Measurements from ENCODE around the gene SLC6A9.

SLC6A9 gene

DNA sequence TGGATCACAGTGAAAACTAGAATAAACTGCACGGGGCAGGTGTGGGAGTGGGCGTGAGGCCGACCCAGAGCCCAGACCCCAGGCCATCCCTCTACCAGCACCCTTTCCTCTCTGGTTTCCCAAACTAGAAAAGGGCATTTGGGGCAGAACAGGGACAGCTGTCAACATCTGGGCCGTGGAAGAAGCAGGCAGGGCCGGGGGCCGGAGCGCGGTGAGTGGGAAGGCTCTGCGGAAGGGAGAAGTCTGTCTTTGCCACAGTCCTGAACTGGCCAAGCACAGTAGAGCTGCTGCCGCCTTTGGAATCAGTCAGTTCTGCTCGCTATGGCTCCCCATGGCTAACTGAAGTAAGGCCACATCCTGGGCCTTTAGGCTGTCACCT, 33.3 kb downstream of the SLC6A9 start:
- no peak for DNase-seq

DNA sequence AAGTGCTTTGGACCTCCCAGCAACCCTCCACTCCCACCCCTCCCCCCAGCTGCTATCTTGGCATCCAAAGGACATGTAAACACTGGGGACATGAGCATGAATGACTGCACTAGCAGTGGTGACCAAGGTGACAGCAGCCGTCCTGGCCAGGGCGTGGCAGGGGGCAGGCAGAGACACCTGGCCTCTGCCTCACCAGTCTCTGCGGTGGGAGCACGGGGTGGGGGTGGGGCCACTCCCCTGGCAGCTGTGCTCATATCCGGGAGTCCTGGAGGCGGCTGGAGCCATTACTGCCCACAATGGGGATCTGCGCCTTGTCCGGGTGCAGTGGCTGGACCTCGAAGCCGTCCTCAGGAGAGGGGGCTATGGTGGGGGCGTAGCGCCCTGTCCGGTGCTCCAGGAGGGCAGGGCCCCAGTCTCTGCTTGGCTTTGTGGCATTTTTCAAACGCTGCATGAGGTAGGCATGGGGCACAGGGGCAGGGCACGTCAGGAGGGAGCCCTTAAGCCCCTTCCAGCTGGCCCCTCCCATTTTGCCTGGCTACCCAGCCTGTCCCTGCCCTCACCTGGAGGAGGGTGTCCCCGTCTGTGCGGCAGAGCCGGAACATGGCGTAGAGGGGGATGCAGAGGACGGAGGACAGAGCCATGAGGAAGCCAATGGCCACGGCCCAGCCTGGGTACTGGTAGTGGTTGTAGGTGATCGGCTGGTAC, 33.8 kb downstream of the SLC6A9 start:
- no peak for DNase-seq

DNA sequence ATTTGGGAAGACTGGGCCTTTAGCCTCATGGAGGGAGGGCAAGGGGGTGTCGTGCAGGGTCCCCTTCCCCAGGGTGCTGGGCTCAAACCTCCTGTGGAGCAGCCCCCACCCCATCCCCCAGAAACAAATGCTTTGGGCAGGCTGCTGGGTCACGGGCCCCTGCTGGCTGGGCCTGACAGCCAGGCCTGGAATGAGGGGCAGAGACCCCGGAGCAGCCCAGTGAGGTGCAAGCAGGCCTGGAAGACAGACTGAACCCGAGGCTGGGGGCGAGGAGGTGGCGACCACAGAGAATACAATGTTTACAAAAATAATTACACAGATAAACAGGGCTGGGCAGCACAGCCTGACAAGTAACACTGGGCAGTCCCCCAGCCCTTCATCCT, 34.5 kb downstream of the SLC6A9 start:
- DNase-seq = no peak

DNA sequence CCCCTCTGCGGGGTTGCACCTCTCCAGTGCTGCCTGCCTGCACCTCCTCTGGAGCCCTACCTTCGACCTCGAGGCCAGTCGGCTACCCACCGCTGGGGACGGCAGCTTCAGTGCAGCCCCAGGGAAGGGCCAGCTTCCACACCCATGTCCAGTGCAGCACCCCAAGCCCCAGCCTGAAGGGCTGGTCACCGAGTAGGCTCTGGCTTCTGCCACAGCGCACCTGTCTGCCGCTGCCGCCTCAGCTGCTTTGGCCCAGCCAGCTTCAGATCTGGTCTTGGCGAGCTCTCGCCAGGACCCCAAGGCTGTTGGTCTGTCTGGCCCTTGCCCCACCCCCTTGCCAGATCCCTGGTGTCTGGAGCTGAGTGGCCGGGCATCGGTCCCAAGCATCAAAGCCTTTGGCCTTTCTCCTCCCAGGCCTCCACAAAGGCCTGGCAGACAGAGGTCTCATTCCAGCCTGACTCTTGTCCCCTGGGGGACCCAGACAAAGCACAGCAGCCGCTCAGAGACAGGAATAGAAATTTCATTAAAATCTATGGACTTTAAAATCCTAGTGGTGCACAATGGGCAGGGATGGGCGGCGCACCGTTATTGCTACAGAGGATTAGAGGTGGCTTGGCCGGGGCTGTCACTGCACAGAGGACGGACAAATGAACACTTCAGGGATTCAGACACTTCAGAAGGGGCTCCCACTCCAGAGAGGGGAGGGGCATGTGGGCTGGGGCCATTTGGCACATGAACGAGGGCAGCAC, 35.1 kb downstream of the SLC6A9 start:
- no peak for DNase-seq

DNA sequence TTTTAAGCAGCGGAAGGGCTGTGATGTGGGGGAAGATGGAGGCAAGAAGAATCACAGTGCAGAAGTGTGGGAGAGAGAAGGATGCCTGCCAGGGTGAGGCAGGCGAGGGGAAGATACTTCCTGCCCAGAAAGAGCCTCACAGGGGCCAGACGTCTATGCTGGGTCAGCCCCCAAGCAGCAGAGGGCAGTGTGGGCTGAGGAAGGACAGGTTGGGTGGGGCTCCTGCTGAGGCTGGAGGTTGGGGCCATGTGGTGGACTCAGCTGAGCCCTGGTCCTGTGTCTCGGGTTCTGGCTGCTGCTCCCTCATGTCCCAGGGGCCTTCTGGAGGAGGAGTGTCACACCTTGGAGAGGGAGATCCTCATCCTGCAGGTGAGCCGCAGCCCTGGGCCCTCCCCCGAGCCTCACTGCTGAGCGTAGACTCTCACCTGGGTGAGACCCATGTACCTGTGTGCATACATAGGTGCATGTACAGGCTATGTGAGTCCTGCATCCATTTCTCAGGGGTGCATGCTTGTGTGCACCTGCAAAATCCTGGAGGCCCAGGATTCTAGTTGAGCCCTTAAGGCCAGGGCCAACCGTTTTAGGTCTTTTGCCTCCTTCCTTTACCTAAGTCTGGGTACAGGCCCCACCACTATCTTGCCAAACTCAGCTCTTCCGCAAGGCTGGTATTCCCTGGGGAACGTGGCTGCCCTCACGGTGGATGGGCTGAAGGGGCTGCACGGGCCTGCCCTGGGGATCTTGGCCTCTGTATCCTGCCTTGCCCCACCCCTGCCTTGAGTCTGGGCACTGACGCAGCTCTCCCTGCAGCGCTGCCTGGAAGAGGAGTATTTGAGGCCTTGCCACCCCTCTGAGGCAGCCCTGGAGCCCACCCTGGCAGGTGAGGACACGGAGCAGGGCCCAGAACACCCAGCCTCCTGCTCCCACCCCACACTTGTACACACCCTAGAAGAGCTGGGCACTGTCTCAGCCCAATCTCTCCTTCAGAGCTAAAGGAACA, 36.2 kb downstream of the SLC6A9 start:
- DNase-seq = no peak

DNA sequence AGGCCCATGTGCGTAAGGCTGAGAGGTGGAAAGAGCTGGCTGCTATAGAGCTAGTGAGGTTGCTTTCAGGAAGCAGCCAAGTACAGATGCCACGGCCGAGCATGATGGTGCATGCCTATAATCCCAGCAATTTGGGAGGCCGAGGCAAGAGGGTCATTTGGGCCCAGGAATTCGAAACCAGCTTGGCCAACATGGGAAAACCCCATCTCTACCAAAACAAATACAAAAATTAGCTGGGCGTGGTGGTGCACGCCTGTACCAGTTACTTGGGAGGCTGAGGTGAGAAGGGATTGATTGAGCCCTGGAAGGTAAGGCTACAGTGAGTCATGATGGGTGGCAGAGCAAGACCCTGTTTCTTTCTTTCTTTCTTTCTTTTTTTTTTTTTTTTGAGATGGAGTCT, 37.2 kb downstream of the SLC6A9 start:
- no peak for DNase-seq

DNA sequence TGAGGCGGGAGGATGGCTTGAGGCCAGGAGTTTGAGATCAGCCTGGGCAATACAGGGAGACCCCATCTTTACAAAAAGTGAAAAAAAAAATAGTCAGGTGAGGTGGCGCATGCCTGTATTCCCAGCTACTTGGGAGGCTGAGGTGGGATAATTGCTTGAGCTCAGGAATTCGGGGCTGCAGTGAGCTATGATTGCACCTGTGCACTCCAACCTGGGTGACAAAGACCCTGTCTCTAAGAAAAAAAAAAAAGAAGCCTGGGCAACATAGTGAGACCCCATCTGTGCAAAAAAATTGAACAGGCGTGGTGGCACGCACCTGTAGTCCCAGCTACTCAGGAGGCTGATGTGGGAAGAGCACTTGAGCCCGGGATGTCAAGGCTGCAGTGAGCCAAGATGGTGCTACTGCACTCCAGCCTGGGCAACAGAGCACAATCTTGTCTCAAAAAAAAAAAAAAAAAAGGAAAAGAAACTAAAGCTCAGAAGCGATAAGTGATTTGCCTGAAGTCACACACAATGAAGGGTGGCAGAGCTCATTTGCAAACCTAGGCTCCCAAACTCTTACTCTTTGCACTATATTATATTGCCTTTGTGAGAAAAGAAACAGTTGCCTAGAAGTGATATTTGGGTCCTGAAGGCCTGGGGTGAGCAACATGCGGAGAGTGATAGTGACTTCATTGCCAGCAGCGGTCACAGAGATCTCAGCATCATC, 37.9 kb downstream of the SLC6A9 start:
- DNase-seq = no peak

DNA sequence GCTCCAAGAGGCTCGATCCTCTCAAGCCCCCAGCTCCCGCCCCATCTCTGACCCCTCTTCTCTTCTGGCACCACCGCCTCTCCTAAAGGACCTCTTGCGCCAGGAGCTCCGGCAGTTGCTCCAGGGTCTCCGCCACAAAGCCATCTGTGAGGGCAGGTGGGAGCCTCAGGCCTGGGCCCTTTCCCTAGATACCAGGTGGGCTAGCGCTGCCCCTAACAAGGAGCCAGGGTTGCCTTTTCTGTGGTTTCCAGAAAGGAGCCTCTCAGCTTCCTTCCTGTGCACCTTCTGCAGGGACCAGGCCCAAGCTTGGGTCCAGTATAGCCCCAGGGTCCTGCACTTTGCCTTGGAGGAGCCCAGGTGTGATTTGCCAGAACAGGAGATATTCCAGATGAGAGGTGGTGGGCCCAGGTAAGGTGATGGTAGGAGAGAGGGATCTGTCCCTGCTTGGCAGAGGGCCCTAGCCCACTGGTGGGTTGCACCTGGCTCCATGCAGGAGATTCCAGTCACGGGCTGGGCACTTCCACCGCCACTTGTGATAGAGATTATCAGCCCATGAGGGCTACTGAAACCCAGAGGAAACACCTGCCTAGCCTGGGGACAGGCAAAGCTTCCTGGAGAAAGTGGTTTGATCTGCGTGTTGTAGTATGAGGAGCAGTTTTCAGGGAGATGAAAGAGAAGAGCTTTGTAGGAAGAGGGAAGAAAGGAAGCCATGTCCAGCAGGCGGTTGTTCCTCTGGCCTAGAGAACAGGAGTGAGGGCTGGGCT, 38.8 kb downstream of the SLC6A9 start:
- no peak for DNase-seq

DNA sequence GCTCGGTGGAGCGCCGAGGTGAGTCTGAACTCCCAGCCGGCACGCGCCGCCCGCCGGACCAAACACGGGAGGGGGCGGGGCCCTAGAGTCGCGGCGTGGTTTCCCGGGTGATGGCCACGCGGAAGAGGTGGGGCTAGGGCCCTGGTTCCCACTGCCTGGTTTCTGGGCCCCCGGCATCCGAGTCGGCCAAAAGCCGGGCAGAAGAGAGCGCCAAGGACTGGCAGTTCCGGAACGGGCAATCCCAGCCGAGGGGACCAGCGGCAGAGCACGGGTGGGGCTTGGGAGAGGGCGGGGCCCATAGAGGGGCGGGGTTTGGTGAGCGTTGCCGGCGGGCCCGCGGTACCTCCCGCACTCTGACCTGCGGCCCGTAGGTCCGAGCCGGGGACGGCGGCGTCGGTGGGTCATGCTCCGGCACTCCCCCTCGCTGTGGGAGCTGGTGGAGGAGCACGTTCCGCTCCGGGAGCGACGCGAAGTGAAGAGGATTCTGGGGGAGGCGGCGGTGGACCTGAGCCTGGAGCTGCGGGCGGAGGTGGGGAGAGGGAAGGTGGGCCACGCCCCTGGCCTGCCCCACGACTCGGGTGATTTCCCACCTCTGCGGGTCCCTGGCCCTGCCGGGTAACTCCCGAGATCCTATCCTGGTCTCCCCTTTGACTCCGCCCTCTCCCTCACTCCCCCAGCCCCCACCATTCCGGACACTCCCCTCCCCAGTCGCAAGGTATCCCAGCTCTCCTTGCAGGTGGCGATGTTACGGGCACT, 39.6 kb downstream of the SLC6A9 start, which contains the start of gene CCDC24:
Gene CCDC24, plus strand, starts transcription at position 124 of the 756 bp plus-strand sequence. Its CDS starts 280 bp downstream, at position 404.
- peak; percentile 75 for DNase-seq

DNA sequence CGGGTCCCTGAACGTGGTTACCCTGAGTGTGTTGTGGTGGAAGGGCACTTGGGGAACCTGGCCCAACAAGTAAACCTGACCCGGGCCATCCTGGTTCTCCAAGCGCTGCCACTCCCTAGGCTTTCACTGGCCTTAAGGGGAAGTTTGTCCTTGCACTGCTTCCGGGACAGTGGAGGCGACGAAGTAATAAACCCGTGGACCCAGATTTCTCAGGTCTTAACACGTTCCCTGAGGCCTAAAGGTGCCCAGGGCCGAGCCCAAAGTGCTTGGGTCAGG, 40.1 kb downstream of the SLC6A9 start:
- DNase-seq = no peak

DNA sequence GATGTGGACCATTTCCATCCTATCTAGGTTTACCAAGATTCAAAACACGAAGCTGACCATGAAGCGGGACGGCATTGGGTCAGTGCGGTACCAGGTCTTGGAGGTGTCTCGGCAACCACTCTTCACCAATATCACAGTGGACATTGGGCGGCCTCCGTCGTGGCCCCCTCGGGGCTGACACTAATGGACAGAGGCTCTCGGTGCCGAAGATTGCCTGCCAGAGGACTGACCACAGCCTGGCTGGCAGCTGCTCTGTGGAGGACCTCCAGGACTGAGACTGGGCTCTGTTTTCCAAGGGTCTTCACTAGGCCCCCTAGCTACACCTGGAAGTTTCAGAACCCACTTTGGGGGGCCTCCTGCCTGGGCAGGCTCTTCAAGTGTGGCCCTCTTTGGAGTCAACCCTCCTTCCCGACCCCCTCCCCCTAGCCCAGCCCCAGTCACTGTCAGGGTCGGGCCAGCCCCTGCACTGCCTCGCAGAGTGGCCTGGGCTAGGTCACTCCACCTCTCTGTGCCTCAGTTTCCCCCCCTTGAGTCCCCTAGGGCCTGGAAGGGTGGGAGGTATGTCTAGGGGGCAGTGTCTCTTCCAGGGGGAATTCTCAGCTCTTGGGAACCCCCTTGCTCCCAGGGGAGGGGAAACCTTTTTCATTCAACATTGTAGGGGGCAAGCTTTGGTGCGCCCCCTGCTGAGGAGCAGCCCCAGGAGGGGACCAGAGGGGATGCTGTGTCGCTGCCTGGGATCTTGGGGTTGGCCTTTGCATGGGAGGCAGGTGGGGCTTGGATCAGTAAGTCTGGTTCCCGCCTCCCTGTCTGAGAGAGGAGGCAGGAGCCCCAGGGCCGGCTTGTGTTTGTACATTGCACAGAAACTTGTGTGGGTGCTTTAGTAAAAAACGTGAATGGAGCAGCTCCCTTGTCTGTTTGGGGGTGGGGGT, 40.7 kb downstream of the SLC6A9 start:
- DNase-seq = no peak

DNA sequence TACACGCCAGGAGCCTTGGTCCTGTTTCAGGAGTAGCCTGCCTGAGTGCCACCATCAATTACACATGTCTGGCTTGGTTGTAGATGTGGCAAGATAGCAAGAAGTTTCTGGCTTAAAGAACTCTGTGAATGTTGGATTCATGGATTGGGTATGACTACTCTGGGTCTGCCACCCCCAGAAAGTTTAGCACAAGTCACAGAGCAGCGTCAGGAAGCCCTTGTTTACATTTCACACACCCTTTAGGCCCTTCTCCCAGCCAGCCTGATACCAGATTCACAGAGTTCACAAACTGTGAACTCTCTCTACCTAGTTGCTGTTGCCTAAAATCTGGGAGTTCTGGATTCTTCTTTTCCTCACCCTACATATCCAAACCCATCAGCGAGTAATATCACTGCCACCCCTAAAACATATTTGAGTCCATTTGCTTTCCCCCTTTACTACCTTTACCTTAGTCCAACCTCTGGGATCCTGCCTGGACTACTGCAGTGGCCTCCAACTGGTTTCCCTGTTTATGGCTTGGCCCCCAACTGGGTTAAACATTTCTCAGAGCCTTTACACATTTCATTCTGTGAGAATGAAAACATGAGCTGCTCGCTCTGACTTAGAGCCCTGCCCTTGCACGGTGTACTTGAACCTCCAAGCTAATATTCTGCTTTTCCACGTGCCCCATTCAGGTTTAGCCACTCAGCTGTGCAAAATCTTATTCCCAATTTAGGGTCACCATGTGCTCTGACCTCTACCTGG, 43.9 kb downstream of the SLC6A9 start:
- DNase-seq = no peak

DNA sequence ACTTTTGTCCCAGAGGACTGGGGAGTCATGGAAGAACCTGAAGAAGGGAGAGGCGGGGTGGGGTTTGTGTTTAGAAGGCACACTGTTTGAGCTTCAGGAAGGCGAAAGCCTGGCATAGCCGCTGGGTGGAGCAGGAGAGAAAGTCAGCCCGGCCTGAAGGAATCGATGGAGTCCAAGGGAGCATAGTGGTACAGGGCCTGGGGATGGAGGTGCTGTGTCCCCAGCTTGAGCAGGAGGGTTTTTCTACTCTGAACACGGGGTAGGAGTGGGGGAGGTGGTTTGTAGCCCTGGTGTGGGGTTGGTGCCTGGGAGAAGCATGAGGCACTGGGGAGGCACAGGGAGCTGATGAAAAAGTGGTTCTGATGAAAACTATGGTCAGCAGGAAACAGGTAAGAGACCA, 44.5 kb downstream of the SLC6A9 start:
- no peak for DNase-seq

DNA sequence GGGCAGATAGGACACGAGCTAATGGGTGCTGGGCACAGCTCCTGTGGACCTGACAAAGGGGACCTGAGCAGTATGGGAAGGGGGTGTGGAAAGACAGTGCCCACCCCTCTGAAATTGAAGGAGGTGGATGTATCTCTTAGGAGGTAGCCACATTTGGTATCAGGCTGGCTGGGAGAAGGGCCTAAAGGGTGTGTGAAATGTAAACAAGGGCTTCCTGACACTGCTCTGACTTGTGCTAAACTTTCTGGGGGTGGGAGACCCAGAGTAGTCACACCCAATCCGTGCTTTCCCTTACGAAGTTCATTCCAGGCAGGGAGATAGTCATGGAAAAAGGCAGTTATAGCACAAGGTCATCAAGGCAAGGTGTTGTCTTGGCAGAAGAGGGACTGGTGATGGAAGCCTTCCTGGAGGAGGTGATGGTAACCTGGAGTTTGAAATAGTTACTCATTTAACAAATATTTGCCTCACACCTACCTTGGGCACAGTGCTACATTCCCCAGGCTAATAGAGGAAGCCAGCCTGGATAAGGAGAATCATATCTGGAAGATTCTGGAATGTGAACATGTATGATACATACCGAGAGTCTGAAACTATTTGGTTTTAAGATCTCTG, 45.2 kb downstream of the SLC6A9 start:
- DNase-seq = no peak

DNA sequence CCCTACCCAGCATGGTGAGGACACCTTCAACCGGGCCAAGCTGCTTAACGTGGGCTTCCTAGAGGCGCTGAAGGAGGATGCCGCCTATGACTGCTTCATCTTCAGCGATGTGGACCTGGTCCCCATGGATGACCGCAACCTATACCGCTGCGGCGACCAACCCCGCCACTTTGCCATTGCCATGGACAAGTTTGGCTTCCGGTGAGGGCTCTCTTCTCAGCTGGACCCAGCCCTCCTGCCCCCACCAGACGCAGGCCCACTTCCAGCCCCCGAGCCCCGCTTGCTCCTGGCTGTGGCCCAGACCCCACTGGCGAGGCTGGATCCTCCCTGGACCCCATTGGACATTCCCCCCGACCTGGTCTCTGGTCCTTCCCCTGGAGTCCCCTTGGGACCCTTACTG, 46.4 kb downstream of the SLC6A9 start:
- DNase-seq = no peak

DNA sequence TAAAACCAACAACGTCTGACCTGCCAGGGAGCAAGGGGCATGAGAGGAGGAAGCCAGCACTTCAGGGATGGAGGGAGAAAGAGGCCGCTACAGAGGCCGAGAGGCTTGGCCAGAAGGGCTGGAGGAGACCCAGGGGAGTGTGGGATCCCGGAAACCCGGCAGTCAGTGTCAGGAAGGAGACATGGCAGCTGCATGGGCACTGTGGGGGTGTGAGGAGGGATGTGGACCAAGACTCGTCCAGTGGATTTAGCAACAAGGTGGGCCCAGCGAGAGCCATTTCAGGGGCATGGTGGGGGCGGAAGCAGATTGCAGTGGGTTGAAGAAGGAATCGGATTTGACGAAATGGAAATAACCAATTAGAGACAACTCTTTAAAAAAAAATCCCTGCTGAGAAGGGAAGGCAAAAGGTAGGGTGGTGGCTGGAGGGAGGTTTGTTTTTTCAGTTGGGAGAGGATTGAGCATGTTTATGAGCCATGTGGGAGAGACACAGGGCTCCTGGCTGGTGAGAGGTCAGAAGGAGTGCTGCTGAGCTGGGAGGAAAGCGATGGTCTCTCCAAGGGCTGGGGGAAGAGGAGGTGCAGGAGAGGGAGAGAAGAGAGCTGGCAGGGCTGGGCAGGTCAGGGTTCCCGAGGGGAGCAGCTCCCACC, 47.9 kb downstream of the SLC6A9 start:
- DNase-seq = no peak

DNA sequence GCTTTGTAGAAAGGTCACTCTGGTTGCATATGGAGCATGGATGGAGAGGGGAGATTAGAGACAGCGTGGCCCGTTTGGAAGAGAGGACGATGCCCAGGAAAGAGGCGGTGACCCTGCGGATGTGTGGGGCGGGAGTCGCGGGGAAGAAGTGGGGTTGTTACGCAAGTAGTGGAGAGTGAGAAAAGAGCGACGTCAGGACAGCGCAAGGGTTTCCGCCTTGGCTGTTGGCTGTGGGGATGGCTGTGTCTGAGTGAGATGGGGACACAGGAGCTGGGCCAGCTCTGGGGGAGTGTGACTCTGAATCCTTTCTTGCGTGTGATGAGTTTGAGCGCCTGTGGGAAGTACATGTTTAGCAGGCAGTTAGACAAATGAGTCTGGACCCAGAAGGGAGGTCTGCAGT, 48.5 kb downstream of the SLC6A9 start:
- peak; percentile 25 for DNase-seq

DNA sequence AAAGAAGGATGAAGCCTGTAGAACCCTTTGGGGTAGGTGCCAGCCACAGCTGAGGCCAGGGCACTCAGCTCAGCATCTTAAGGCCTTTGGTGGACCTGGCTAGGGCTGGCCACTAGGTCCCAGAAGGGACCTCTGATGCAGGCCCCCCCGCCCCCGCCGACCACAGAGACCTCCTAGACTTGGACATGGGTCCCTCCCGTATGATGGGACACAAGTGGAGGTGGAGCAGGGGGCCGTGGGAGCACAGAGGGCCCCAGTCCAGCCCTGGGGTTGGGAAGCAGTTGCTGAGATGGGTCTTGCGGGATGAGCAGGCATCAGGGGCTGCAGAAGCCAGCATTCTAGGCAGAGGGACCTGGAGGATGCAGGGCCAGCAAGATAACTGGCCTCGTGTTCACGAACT, 49.0 kb downstream of the SLC6A9 start:
- DNase-seq = no peak

DNA sequence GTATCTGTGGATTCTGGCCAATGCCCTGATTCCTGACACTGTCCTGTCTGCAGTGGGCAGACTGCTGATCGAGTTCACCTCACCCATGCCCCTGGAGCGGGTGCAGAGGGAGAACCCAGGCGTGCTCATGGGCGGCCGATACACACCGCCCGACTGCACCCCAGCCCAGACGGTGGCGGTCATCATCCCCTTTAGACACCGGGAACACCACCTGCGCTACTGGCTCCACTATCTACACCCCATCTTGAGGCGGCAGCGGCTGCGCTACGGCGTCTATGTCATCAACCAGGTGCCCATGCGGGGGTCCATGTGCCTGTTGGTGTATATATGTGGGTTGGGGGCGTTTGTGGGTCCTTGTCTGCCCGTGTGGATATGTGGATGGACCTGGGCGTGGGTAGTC, 49.6 kb downstream of the SLC6A9 start:
- DNase-seq = no peak

Data from CD4-positive, alpha-beta T cell treated with Interferon gamma for 1 hour (primary cell).